OCI-LY3 (cell line): ENCODE data around the gene SPATA46.

Experiments used
- CTCF ChIP-seq: fragments of 200-600, 300-600 bp; sonication (generic); IDR thresholded peaks from 2 replicates; pipeline ENCODE4 v1.5.1; 2014; ENCODE audit warnings: antibody characterized with exemption, low read length, low read depth
- EZH2phosphoT487 ChIP-seq: fragments of 200-600 bp; shearing (Covaris generic); IDR thresholded peaks from 2 replicates; pipeline ENCODE4 v1.6.1; 2018; ENCODE audit warnings: antibody characterized with exemption, mixed run types, low read depth

GRCh38 chr1:162366671-162367070, 10.0 kb downstream of the SPATA46 start:
- TF ChIP-seq CTCF (no peak), EZH2phosphoT487 (no peak)
